Measurements from ENCODE around the gene PDE4B. TPM values are rescaled to one million over a fixed set of nuclear protein-coding genes. Genes with fewer than 3 reads are reported as not detected.

PDE4B gene
- total RNA-seq, 1 donor from 2014 or later = 29.0 TPM

DNA sequence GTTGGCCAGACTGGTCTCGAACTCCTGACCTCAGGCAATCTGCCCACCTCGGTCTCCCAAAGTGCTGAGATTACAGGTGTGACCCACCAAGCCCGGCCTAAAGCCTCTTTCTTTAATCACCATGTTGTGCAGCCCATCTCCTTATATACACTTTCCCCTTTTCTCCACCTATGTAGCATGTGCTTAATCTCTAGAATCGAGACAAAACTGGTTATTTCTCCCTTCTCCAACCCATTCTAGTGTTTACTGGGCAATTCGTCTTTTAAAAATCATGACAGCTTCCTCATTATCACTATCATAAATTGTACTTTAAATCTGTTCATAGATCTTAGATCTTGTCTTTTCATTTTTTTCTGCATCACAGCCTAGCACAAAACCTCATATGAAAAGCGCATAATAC lies 285.7 kb downstream of the PDE4B start:
- TF ChIP-seq, protein P1, sequence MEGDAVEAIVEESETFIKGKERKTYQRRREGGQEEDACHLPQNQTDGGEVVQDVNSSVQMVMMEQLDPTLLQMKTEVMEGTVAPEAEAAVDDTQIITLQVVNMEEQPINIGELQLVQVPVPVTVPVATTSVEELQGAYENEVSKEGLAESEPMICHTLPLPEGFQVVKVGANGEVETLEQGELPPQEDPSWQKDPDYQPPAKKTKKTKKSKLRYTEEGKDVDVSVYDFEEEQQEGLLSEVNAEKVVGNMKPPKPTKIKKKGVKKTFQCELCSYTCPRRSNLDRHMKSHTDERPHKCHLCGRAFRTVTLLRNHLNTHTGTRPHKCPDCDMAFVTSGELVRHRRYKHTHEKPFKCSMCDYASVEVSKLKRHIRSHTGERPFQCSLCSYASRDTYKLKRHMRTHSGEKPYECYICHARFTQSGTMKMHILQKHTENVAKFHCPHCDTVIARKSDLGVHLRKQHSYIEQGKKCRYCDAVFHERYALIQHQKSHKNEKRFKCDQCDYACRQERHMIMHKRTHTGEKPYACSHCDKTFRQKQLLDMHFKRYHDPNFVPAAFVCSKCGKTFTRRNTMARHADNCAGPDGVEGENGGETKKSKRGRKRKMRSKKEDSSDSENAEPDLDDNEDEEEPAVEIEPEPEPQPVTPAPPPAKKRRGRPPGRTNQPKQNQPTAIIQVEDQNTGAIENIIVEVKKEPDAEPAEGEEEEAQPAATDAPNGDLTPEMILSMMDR (IDR thresholded peaks at IDR 0.05) = no peak
- TF ChIP-seq POLR2AphosphoS5 (IDR thresholded peaks at IDR 0.05; ENCODE audit: insufficient read depth in 1 of 2, low read depth in 1 of 2) (no peak), POLR2A (IDR thresholded peaks at IDR 0.05) (no peak)
- no peak overlapping the region for H3K4me3 ChIP-seq
- H3K4me1 ChIP-seq = no peaks in the 10 kb centered on the region
- H3K27me3 ChIP-seq = no peaks in the 10 kb centered on the region
- H3K27ac ChIP-seq = no peak overlapping the region
- no peaks in the 10 kb centered on the region for H3K9me3 ChIP-seq
- intact Hi-C loops (cut with DNase I) = no loop called here
- H3K36me3 ChIP-seq = no peaks in the 10 kb centered on the region
- DNase-seq (ENCODE audit: extremely low spot score in 2 of 2) = no peak

DNA sequence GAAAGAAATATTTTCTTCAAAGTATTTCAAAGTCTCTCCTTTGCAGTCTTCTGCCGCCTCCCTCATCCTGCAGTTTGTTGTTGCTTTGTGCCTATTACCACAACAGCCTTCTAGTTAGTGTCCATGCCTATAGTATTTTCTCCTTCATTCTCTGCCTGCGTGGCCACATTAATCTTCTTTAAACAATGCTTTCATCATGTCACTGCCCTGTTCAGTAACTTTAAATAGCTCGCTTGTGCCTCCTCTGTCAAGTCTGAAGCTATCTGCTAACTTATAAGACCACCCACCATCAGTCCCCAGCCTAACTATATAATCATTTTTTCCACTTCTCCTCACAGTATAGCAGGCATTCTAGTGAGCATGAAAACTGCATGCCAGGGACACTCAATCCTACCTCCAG lies 290.3 kb downstream of the PDE4B start:
- Histone ChIP-seq H3K4me1 (no peaks in the 10 kb centered on the region), H3K27ac (no peak overlapping the region), H3K36me3 (no peaks in the 10 kb centered on the region), H3K27me3 (no peaks in the 10 kb centered on the region), H3K9me3 (no peaks in the 10 kb centered on the region), H3K4me3 (no peak overlapping the region)
- TF ChIP-seq, protein P1 (IDR thresholded peaks at IDR 0.05) = no peak
- no peak for TF ChIP-seq POLR2A (IDR thresholded peaks at IDR 0.05)
- TF ChIP-seq POLR2AphosphoS5 (IDR thresholded peaks at IDR 0.05; ENCODE audit: insufficient read depth in 1 of 2, low read depth in 1 of 2) = no peak
- intact Hi-C loops (cut with DNase I) = no loop called here
- DNase-seq (ENCODE audit: extremely low spot score in 2 of 2) = no peak

DNA sequence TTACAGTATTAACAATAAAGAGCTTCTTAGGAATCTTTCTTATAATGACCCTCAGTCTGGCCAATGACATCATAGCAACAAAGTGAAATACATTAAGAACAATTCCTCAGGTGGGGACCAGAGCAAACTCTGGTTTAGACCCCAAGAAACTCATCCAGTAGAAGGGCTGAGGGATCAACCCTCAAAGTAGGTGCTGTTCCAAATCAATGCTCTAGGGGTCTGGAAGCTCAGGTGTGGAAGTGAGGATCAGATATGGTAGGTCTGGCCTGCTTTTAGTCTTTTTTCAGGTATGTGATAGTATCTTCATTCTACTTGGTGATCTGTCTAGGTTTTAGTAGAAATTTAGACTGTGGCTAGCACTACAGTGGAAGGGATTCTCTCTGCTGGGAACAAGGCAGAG lies 291.7 kb downstream of the PDE4B start:
- no peaks in the 10 kb centered on the region for H3K27me3 ChIP-seq
- no peak overlapping the region for H3K4me3 ChIP-seq
- H3K36me3 ChIP-seq = no peaks in the 10 kb centered on the region
- no peaks in the 10 kb centered on the region for H3K4me1 ChIP-seq
- no peaks in the 10 kb centered on the region for H3K9me3 ChIP-seq
- H3K27ac ChIP-seq = no peak overlapping the region
- intact Hi-C loops (cut with DNase I) = no loop called here
- TF ChIP-seq, protein P1 (IDR thresholded peaks at IDR 0.05) = no peak
- TF ChIP-seq POLR2AphosphoS5 (IDR thresholded peaks at IDR 0.05; ENCODE audit: insufficient read depth in 1 of 2, low read depth in 1 of 2) (no peak), POLR2A (IDR thresholded peaks at IDR 0.05) (no peak)
- DNase-seq (ENCODE audit: extremely low spot score in 2 of 2) = no peak

DNA sequence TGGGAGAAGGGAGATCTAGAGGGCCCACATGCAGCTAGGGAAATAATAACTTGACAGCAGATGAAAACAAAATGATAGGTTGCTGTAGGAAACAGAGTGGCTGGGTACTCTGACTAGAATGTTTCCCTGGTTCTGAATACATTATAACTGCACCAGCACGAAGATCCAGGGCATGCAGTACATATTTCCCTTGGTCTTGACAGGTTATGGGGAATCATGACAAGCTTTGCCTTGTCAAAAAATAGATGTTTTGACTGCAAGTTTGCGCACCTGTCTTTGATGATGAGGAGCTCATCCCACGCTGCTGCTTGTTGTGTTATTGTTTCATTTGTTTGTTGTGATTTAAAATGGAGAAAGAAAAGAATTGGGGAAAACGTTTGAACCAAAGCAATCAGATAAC lies 292.9 kb downstream of the PDE4B start:
- H3K4me3 ChIP-seq = no peak overlapping the region
- no peak for TF ChIP-seq POLR2AphosphoS5 (IDR thresholded peaks at IDR 0.05; ENCODE audit: insufficient read depth in 1 of 2, low read depth in 1 of 2)
- H3K36me3 ChIP-seq = no peaks in the 10 kb centered on the region
- no peaks in the 10 kb centered on the region for H3K9me3 ChIP-seq
- no peaks in the 10 kb centered on the region for H3K4me1 ChIP-seq
- H3K27me3 ChIP-seq = no peaks in the 10 kb centered on the region
- intact Hi-C loops (cut with DNase I) = no loop called here
- H3K27ac ChIP-seq = no peak overlapping the region
- no peak for DNase-seq (ENCODE audit: extremely low spot score in 2 of 2)

DNA sequence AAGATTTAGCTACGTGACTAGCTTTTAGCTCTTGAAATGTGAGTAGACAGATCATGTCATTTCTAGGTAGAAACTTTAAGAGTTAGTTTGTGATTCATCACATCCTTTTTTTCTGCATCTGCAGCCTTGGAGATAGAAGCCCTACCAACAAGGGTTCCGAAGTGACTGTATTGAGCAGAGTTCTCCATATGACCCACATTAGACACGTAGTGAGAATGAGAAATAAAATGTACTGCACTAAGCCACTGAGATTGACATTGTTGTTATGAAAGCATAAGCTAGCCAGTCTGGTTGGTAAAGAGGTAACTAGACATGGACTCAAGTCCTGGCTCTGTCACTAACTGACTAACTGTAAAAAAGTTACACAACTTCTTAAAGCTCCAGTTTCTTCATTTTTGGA lies 296.1 kb downstream of the PDE4B start:
- H3K27me3 ChIP-seq = no peaks in the 10 kb centered on the region
- DNase-seq (ENCODE audit: extremely low spot score in 2 of 2) = no peak
- H3K27ac ChIP-seq = no peak overlapping the region
- no peaks in the 10 kb centered on the region for H3K36me3 ChIP-seq
- H3K4me1 ChIP-seq = no peaks in the 10 kb centered on the region
- H3K4me3 ChIP-seq = no peak overlapping the region
- TF ChIP-seq POLR2A (IDR thresholded peaks at IDR 0.05) (no peak), POLR2AphosphoS5 (IDR thresholded peaks at IDR 0.05; ENCODE audit: insufficient read depth in 1 of 2, low read depth in 1 of 2) (no peak)
- TF ChIP-seq, protein P1 (IDR thresholded peaks at IDR 0.05) = no peak
- H3K9me3 ChIP-seq = no peaks in the 10 kb centered on the region
- intact Hi-C loops (cut with DNase I) = no loop called here

Data from vagina (tissue), 2 donors.